ENCODE results near the gene OR2T5.
A peak's percentile ranks its signal among the peaks of the same experiment; 100 is the strongest.
"Not testable (repeated sequence)": the region's sequence is repeated elsewhere in the genome, so short reads cannot be mapped to it uniquely, and the experiment has no call there.

Gene OR2T5, protein sequence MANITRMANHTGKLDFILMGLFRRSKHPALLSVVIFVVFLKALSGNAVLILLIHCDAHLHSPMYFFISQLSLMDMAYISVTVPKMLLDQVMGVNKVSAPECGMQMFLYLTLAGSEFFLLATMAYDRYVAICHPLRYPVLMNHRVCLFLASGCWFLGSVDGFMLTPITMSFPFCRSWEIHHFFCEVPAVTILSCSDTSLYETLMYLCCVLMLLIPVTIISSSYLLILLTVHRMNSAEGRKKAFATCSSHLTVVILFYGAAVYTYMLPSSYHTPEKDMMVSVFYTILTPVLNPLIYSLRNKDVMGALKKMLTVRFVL

DNA sequence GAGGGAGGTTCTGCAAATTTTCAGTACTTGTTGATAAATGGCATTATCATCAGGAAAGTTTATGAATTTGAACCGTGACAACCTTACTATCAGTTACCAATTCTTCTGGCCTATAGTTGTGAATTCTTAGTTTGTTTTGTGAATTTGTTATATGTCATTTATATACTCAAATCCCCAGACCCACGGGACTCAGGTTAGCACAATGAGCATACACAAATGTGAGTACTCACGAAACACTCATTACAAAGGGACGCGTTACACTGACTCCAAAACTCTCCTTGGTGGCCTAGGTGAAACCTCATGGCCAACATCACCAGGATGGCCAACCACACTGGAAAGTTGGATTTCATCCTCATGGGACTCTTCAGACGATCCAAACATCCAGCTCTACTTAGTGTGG, at the start of gene OR2T5:
Gene OR2T5, plus strand, starts transcription at position 301 of the 400 bp plus-strand sequence. Its CDS starts 0 bp downstream, at position 301.
- DNase-seq (ENCODE audit: insufficient read length, low spot score); FAIRE-seq: not testable (repeated sequence)

DNA sequence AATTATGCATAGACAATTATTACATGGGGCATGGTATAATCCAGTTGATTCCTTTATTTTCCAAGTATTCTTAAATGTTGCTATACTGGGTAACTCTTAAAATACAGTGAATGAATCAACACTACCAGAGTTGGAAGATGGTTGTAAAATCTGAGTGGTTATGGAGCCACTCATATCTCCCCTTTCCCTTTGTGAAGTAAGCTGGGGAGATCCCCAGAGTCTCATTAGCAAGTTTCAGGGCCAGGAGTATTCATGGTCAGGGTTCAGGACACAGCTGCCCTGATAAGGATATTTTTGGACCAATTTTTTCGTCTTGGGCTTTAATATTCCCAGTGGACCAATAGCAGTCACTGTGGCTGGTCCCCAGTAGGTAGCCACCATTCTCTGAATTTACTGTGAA, 49.7 kb upstream of the OR2T5 start:
- not testable (repeated sequence) for DNase-seq (ENCODE audit: insufficient read length, low spot score); FAIRE-seq

DNA sequence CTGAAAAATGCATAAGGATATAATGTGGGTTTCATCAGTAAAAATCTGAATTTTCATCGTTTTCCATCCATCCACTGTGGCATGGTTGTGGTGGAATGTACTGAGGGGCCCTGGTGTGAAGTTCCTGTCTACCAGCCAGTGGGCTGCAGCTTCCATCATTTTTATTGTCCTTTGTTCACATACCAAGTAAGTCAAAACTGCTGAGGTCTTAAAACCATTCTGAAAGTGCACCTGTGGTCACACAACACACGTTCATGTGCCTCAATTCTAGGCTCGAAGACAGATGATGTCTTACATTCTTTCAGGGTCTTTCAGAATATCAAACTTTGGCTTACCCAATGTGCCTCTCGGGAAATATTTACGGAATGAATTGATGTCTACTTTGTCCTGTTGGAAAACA, 49.1 kb upstream of the OR2T5 start:
- not testable (repeated sequence) for FAIRE-seq; DNase-seq (ENCODE audit: insufficient read length, low spot score)

DNA sequence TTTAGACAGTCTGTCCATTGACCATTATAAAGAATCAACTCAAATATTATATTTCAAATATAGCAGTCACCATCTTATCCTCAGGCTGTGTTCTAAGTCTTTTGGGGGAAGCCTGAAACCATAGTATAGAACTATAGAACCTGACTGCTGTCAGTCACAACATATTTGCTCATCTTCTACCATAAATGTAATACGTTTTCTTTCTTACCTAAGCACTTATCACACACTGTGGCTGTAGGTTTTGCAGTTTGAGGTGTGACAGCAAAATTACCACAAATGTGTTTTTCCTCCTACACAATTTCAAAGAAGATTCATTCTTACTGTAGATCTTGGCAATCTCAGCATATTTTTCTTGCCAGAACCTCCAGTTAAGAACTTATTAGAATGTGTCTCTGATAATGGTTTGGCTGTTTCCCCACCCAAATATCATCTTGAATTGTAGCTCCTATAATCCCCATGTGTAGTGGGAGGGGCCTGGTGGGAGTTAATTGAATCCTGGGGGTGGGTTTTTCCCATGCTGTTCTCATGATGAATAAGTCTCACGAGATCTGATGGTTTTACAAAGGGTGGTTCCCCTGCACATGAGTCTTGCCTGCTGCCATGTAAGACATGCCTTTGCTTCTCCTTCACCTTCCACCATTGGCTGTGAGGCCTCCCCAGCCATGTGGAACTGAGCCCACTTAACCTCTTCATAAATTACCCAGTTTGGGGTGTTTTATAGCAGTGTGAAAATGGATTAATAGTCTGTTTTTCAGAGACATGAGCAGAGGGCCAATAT, 45.7 kb upstream of the OR2T5 start:
- DNase-seq (ENCODE audit: insufficient read length, low spot score); FAIRE-seq: not testable (repeated sequence)

DNA sequence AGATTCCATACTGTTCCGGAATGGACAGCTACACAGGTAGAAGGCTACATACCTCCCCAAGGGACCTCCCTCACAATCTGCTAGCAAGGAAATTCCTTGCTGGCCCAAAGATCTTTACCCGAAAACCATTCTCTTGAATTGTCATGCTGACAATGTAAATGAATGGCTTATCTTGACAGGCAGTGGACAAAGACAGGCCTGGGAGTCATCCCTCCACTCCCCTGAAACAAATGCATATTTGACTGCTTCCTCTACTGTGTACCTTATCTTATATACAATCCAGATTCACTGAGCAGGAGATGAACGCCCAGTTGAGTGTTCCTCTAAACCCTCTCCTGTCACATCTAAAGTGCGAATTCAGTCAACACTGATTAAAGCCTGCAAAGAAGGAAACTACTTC, 43.8 kb upstream of the OR2T5 start:
- DNase-seq (ENCODE audit: insufficient read length, low spot score); FAIRE-seq: not testable (repeated sequence)

DNA sequence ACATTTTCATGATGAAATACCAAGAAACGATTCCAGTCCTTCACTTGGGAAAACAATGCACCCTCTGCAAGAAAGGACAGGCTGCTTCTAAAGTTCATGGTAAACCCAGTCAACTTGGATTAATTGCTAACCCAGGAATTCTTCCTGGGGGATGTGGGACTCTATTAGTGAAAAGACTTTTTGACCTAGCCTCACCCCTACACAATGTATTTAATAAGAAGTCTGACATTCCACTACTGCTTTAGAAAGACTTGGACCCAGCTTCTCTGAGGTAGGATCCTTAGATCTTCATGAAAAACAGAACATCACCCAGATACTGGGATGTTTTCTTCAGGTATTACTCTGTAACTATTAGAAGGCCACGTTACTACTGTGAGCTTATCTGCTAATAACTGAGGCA, 43.0 kb upstream of the OR2T5 start, which contains the start of gene OR2T2:
Gene OR2T2, plus strand, starts transcription at position 239 of the 400 bp plus-strand sequence. CDS start 7,161 bp downstream, outside the sequence.
- not testable (repeated sequence) for DNase-seq (ENCODE audit: insufficient read length, low spot score); FAIRE-seq

DNA sequence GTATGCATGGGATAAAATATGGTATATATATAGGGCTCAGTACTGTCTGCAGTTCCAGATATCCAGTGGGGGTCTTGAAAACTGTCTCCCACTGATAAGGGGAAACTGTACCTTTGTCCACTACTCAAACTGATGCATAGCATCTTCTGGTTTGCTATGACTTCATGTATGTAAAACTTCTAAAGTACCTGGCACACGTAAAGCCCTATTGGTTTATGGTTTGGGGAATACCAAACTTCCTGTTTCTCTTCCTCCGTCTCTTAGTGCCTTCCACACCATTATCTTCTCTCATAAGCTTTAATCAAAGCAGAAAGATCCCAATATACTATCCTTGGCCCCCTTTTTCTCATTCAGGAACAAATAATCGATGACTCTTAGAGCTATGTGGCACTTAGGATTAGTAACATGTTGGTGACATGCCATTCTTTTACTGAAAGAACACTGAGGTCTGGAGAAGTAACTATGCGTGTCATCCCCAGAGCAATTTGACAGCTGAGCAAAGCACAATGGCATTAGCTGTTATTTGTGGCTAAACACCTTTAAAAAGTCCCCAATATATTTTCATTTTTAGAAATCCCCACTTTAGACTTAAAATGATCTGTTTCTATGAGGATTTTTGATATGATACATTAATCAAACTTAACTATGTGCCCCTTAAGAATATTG, 39.8 kb upstream of the OR2T5 start:
- not testable (repeated sequence) for DNase-seq (ENCODE audit: insufficient read length, low spot score); FAIRE-seq

DNA sequence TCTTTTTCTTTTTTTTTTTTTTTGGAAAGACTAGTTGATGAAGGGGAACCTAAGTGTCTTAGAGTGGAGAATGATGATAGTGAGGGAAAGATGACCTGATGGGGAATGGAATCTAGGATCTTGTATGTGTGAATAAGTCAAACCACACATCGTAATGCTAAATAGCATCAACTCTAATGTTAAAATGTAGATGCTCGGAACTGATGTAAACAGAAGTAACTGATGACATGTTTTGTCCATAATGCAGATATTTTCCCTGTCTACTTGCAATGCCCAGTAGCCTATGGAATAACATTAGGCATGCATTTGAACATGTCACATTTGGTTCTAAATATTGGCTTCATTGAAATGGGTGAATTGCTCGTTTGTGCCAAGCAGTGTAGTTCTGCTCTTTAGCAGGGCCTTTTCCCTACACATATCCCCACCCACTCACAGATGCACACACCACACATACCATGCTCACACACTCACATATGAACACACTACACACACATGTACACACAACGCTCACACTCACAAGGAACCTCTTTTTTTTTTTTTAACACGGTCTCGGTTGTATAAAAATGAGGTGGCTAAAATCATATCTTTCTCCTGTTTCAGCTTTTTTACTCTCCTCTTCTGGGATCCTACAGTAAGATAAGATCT, 38.4 kb upstream of the OR2T5 start:
- DNase-seq (ENCODE audit: insufficient read length, low spot score); FAIRE-seq: not testable (repeated sequence)

DNA sequence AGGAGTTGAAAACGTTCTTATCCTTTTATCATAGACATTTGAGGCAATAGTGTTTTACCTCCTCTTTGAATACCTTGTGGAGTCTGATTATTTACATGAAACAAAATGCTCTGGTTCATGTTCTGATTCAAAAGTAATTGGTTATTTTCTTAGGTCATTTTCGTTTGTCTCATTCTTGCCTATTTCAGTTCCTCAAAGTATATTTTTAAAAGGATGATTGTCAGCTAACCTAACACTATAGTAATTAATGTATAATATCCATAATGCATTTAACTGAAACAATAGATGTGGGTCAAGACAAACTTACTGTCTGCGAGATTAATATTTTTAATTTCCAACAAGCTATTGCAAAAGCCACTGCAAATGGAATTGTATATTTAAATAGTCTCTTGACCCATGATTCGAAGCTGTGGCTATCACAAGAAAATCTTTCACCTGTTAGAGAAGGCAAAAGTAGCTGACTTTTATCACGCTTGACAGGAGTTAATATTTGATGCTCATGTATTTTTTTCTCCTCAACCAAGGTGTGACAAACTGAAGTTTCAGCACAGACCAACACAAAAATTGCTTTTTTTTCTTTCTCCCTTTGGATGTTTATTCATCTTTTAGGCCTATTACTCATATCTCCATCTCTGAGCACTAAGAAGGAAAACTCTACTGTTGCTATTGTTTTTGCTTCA, 37.8 kb upstream of the OR2T5 start:
- not testable (repeated sequence) for FAIRE-seq; DNase-seq (ENCODE audit: insufficient read length, low spot score)

DNA sequence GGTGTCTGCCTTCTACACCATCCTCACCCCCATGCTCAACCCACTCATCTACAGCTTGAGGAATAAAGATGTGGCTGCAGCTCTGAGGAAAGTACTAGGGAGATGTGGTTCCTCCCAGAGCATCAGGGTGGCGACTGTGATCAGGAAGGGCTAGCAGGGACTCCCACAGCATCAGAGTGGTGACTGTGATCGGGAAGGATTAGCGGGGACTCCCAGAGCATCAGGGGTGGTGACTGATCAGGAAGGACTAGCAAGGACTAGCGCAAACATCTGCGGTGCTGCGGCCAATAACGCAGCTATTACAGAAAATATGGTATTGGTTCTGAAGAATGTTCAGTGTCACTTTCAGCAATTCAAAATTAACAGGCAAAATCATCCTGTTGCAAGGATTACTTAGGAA, 34.8 kb upstream of the OR2T5 start:
- not testable (repeated sequence) for DNase-seq (ENCODE audit: insufficient read length, low spot score); FAIRE-seq

DNA sequence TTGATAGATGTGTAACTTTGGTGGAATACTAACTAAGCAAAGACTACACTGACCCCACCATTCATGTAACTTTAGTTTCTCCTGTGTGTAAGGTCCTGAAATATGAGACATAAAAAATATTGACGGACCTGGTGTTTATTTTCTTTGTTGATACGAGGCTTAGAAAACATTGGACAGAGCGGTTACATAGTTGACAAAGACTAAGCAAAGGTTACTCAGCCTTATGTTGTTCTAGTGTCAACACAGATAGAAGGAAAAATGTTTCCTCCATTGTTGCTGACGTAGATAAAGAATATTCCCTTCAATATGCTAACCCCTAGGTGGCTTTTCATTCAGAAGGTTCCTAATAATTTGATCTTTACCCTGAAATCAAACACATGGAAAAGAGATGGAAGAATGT, 33.3 kb upstream of the OR2T5 start:
- FAIRE-seq, result not testable (repeated sequence)

DNA sequence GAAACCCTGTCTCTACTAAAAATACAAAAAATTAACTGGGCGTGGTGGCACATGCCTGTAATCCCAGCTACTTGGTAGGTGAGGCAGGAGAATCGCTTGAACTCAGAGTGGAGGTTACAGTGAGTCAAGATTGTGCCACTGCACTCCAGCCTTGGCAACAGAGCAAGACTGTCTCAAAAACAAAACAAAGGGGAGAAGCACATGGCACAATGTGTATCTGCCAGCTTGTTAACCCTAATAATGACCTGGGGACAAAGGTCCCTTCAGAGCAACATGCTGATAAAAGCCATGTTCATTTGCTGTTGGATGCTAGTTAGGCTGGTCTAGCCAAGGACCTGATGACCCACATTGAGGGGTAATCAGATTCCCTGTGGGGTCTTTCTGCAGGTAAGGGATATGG, 31.8 kb upstream of the OR2T5 start:
- FAIRE-seq, result peak; percentile 36
- DNase-seq (ENCODE audit: insufficient read length, low spot score), result not testable (repeated sequence)

More for the DNA sequence above, 33.3 kb upstream of the OR2T5 start:
- DNase-seq (ENCODE audit: insufficient read length, low spot score), result not testable (repeated sequence)

DNA sequence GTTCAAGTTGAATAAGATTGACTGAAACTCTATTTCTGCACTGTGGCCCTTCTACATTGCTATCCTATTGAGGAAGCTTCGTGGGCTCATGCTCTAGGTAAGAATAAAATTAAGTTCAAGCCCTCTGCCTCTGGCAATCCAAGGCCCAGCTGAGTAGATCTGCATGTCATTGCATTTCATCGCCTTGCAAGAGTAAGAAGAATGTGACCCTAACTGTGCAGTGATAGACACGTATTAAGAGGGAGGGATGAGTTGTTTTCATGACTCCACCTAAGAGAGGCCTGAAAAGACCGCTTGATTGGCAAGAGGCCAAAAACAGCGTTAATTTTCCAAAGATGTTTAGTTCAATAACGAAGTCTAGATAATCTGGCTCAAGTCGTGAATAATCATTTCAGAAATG, 29.3 kb upstream of the OR2T5 start:
- FAIRE-seq; DNase-seq (ENCODE audit: insufficient read length, low spot score): not testable (repeated sequence)

DNA sequence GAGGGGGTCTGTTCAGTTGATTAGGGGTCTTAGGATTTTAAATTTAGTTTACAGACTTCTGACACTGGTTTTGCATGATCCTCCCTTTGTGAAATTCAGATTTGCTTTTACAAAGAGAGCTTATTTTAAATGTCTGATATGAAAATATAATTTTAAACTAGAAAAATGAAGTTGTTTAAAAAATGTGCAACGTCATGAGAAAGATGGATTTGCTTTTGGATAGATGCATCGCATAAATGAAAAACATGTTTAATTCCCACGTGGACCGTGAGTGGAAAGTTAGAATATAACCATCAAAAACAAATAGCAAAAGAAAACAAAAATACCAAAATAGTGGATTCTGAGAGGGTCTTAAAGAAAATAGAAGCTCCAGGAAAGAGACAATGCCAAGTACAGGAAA, 17.2 kb upstream of the OR2T5 start:
- DNase-seq (ENCODE audit: insufficient read length, low spot score) (no peak), FAIRE-seq (no peak)

DNA sequence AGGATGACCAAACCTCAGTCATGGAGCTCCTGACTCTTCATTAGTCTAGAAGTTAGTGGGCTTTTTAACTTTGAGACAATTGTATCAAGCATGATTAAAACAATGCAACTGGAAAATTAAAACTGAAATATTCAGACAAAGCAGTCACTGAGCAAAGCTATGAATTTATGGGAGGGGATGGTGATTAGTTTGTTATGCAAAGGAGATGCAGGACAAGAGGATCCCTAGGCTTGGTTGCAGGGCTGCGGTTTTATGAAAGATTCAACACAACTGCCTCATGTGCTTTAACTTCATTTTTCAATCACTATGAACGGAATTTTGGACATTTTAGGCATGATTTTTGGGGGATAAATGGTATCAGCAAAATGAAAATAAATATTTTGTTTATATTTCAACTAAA, 16.3 kb upstream of the OR2T5 start:
- not testable (repeated sequence) for FAIRE-seq; DNase-seq (ENCODE audit: insufficient read length, low spot score)

DNA sequence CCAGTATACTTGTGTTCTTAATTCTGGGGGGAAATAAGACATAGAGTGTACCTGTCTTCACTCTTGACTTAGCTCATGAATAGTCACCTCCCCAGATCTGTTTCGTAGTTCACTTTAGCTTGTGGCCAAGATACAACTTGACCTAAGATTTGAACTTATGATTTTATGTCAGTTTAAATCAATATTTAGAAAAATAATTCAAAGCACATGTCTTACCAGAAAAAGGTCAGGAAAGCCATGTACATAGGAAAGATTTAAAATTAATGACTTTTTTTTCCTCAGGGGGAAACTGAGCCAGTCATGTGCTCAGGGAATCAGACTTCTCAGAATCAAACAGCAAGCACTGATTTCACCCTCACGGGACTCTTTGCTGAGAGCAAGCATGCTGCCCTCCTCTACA, 15.3 kb upstream of the OR2T5 start, which contains the start of gene OR2T3:
Gene OR2T3, plus strand, starts transcription at position 301 of the 400 bp plus-strand sequence. Its CDS starts 0 bp downstream, at position 301.
- DNase-seq (ENCODE audit: insufficient read length, low spot score); FAIRE-seq: not testable (repeated sequence)

DNA sequence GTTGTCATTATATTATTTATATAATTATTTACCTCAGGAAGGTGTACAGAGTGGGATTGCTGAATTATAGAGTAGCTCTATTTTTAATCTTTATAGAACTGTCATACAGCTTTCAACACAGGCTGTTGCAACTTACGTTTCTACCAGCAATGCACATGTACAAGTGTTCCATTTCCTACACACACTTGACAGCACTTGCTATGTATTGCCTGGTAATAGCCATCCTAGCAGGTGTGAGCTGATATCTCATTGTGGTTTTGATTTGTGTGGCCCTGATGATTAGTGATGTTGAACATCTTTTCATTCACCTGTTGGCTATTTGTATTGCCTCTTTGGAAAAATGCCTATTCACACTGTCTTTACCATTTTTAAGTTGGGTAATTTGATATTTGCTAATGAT, 12.7 kb upstream of the OR2T5 start:
- peak; percentile 42 for FAIRE-seq
- not testable (repeated sequence) for DNase-seq (ENCODE audit: insufficient read length, low spot score)

DNA sequence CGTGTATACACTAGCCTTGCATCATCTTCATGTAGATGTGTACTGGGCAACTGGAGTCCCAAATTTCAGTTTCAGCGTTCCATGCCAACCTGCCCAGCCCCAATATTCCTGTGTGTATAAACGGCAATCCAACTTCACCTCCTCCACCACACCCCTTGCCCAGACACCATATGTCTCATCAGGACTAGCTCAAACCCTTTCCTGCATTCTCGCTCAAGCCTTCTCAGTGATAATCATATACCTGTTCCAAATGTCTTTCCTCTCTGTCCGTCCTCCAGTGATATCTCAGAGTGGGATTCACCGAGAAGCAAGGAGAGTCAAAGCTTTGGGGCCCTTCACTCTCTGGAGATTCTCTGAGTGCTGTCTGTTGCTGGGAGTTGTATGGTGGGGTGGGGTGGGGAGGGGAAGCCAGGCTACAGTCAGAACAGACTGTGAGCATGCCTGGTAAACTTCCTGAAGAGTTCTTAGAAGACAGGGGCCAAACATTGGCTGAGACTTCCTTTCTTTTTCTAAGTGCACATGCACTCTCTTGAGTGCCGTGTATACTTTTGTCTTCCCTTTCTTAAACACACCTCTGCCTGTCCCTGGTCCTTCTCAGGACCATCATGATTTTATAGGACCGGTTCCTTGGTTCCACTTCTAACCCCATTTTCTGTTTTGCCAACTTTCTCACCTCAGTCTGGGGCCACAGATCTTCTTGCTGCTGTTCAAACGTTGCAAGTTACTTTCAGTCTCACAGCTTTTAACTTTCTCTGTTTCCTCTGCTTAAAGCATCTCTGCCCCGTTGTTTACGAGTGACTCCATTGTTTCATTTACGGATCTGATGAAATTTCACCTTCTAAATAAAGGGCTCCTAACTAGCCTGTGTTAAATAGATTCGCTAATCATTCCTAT, 6.5 kb upstream of the OR2T5 start:
- not testable (repeated sequence) for FAIRE-seq; DNase-seq (ENCODE audit: insufficient read length, low spot score)

Data from HTR-8/SVneo (cell line).